Stomach (tissue), 4 donors: Measurements from ENCODE around the gene SLC39A8.

Experiments used
- POLR2A ChIP-seq, 4 donors: fragments of 450-650 bp; IDR thresholded peaks; one replicate each; pipeline ENCODE4 v1.6.1; 2016; ENCODE audit warnings: antibody characterized with exemption in 4 of 4, control low read depth in 2 of 4, mild to moderate bottlenecking in 1 of 4, moderate library complexity in 1 of 4
- TF ChIP-seq, protein P1 (sequence below), 7 experiments: fragments of 450-650 bp in 4 of 7; fragments of 200-600 bp in 3 of 7; sonication (generic) in 3 of 7; IDR thresholded peaks; one replicate each; pipeline ENCODE4 v1.5.1; 2016 to 2019; ENCODE audit warnings: antibody characterized with exemption in 7 of 7, control low read depth in 2 of 7, mild to moderate bottlenecking in 1 of 7

DNA sequence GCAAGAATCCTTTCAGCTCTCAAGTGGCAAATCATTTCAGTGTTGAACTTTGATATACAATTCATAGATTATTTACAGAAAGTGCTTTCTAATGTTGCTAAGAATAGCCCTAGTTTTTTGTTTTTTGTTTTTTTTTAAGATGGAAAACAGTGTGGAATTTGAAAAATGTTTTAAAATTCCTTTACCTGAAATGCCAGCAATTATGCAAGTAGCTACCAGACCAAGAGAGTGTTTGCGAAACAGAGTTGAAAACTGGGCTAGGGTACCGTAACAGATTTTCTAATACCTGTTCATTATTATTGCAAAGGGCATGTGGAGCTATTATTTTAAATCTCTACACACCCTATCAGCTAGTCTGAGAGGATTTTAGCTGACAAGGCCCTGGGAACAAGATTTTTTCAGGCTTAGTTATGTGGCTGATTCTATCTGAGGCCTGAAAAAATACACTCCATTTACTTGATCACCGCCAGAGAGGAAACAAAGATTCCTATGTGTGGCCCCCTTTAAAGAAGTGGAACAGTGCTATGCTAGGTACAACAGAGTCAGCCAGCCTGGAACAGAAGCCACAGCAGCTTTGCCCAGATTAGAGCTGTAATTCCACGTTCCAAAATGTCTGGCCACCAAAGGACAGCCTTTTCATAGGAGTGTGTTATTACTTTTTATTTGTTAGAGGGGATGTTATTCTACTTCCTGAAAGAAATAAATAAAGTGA is 46.9 kb upstream of the SLC39A8 start:
- TF ChIP-seq, protein P1, sequence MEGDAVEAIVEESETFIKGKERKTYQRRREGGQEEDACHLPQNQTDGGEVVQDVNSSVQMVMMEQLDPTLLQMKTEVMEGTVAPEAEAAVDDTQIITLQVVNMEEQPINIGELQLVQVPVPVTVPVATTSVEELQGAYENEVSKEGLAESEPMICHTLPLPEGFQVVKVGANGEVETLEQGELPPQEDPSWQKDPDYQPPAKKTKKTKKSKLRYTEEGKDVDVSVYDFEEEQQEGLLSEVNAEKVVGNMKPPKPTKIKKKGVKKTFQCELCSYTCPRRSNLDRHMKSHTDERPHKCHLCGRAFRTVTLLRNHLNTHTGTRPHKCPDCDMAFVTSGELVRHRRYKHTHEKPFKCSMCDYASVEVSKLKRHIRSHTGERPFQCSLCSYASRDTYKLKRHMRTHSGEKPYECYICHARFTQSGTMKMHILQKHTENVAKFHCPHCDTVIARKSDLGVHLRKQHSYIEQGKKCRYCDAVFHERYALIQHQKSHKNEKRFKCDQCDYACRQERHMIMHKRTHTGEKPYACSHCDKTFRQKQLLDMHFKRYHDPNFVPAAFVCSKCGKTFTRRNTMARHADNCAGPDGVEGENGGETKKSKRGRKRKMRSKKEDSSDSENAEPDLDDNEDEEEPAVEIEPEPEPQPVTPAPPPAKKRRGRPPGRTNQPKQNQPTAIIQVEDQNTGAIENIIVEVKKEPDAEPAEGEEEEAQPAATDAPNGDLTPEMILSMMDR (IDR thresholded peaks at IDR 0.05): no peak
- no peak for TF ChIP-seq POLR2A (IDR thresholded peaks at IDR 0.05)
